Activated CD8-positive, alpha-beta T cell treated with anti-CD3 and anti-CD28 coated beads, Interleukin-2, amount 10 ng/mL, durations not matched to agents 7 days and 5 days (primary cell): ENCODE data around the gene PRDX1. TPM values are rescaled to one million over a fixed set of nuclear protein-coding genes. Genes with fewer than 3 reads are reported as not detected.

Experiments used
- ATAC-seq: fragments of 150-1000 bp; cut with Tn5 transposase; one replicate; pipeline ENCODE4 v1.10.0; 2021; ENCODE audit warnings: moderate library complexity
- CTCF ChIA-PET: fragments of 350-600 bp; sonication (Branson Sonifier 250); formaldehyde crosslinking; loops from one replicate; lab custom pipeline; 2021; ENCODE audit warnings: antibody characterized with exemption; lab: Charles Lee
- POLR2A ChIA-PET: fragments of 350-600 bp; sonication (Branson Sonifier 250); formaldehyde crosslinking; loops from one replicate; lab custom pipeline; 2021; ENCODE audit warnings: antibody characterized with exemption; lab: Charles Lee
- DNase-seq: peaks from one replicate; pipeline ENCODE4 v3.0.0-alpha.2; 2020
- H3K27ac Mint-ChIP-seq: one replicate; pipeline ENCODE4 v1.8.0; 2021; ENCODE audit warnings: mild to moderate bottlenecking, mixed read lengths
- H3K27me3 Mint-ChIP-seq: one replicate; pipeline ENCODE4 v1.8.0; 2021; ENCODE audit warnings: low read depth, mixed read lengths
- H3K36me3 Mint-ChIP-seq: one replicate; pipeline ENCODE4 v1.8.0; 2021; ENCODE audit warnings: low read depth, mixed read lengths
- H3K4me1 Mint-ChIP-seq: one replicate; pipeline ENCODE4 v1.8.0; 2021; ENCODE audit warnings: low read depth, mixed read lengths
- H3K4me3 Mint-ChIP-seq: one replicate; pipeline ENCODE4 v1.8.0; 2021; ENCODE audit warnings: mild to moderate bottlenecking, mixed read lengths
- H3K9me3 Mint-ChIP-seq: one replicate; pipeline ENCODE4 v1.8.0; 2022; ENCODE audit warnings: mixed read lengths; ENCODE audit not compliant: insufficient read depth
- total RNA-seq, 2 experiments: library from RNA; stranded (reverse); gene quantifications; one replicate each; pipeline ENCODE4 v1.2.3, GENCODE V29; 2021

Gene PRDX1
- total RNA-seq, 2 experiments from 2014 or later, result 250 to 251 TPM

DNA sequence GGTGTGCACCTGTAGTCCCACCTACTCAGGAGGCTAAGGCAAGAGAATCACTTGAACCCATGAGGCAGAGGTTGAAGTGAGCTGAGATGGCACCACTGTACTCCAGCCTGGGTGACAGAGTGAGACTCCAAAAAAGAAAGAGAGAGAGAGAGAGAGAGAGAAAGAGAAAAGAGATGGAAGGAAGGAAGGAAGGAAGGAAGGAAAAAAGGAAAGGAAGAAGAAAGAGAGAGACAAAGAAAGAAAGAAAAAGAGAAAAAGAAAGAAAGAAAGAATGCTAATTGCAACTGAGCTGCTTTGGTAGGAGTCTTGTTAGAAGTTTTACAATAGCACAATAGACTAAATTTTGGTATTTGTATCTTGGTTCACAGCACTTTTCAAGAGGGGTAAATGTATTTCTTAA, 56.4 kb downstream of the PRDX1 start:
- Mint-ChIP-seq H3K4me3 (no peak overlapping the region), H3K27ac (no peak overlapping the region), H3K27me3 (no peaks in the 10 kb centered on the region), H3K36me3 (no peaks in the 10 kb centered on the region), H3K9me3 (no peaks in the 10 kb centered on the region), H3K4me1 (no peaks in the 10 kb centered on the region)
- CTCF ChIA-PET, result no interaction called here
- ATAC-seq, result no peak
- POLR2A ChIA-PET, result no interaction called here
- DNase-seq, result no peak

Other genes with a start within 250 kb of the PRDX1 start
- 10 to 100 TPM; 16.8 TPM for gene HPDL, start 195.0 kb downstream of the PRDX1 start, total RNA-seq
- gene TOE1, start 181.7 kb downstream of the PRDX1 start, total RNA-seq, result 10 to 100 TPM; 25.4 to 25.9 TPM
- 10 to 100 TPM; 59.8 to 61.8 TPM for gene MUTYH, start 181.4 kb downstream of the PRDX1 start, total RNA-seq
- 1 to 10 TPM; 3.3 to 3.5 TPM for gene TESK2, start 30.7 kb downstream of the PRDX1 start, total RNA-seq
- gene CCDC163, start 21.8 kb downstream of the PRDX1 start, total RNA-seq, result 1 to 10 TPM; 7.9 to 9.4 TPM
- gene MMACHC, start 21.6 kb downstream of the PRDX1 start, total RNA-seq, result 1 to 10 TPM; 6.7 to 8.7 TPM
- 100 to 1,000 TPM; 150 to 152 TPM for gene AKR1A1, start 28.9 kb upstream of the PRDX1 start, total RNA-seq
- gene NASP, start 62.2 kb upstream of the PRDX1 start, total RNA-seq, result 100 to 1,000 TPM; 230 to 233 TPM
- gene CCDC17, start 102.2 kb upstream of the PRDX1 start, total RNA-seq, result 1 to 10 TPM; 2.5 to 2.6 TPM
- gene GPBP1L1, start 164.6 kb upstream of the PRDX1 start, total RNA-seq, result 100 to 1,000 TPM; 103 to 105 TPM
- gene TMEM69, start 166.3 kb upstream of the PRDX1 start, total RNA-seq, result 10 to 100 TPM; 19.5 to 19.6 TPM
- 10 to 100 TPM in 1 of 2 experiments, 1 to 10 TPM in 1; 9.2 to 10.4 TPM for gene IPP, start 228.8 kb upstream of the PRDX1 start, total RNA-seq